A673 (cell line): ENCODE measurements around the gene LILRB3.

Source experiments
- EZH2 ChIP-seq: fragments of 200-600 bp; sonication (generic); IDR thresholded peaks from 2 replicates; pipeline ENCODE4 v1.6.1; 2017; ENCODE audit warnings: borderline replicate concordance, low read depth, mild to moderate bottlenecking, mixed read lengths, antibody characterized with exemption, low read length; ENCODE audit not compliant: poor library complexity, severe bottlenecking
- TF ChIP-seq, protein P1 (sequence below): fragments of 300-800, 200-600 bp; sonication (generic); conservative IDR thresholded peaks from 2 replicates; pipeline ENCODE4 v1.5.1; 2017; ENCODE audit warnings: low read depth, mild to moderate bottlenecking, antibody characterized with exemption, low read length, moderate library complexity, mixed read lengths

- TF ChIP-seq, protein P1, sequence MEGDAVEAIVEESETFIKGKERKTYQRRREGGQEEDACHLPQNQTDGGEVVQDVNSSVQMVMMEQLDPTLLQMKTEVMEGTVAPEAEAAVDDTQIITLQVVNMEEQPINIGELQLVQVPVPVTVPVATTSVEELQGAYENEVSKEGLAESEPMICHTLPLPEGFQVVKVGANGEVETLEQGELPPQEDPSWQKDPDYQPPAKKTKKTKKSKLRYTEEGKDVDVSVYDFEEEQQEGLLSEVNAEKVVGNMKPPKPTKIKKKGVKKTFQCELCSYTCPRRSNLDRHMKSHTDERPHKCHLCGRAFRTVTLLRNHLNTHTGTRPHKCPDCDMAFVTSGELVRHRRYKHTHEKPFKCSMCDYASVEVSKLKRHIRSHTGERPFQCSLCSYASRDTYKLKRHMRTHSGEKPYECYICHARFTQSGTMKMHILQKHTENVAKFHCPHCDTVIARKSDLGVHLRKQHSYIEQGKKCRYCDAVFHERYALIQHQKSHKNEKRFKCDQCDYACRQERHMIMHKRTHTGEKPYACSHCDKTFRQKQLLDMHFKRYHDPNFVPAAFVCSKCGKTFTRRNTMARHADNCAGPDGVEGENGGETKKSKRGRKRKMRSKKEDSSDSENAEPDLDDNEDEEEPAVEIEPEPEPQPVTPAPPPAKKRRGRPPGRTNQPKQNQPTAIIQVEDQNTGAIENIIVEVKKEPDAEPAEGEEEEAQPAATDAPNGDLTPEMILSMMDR: no peak
- no peak for TF ChIP-seq EZH2
Observed at GRCh38 chr19:54268936-54269335, 46.1 kb upstream of the LILRB3 start.
